HCT116 (cell line): ENCODE results near the gene IFRD1. TPM values are rescaled to one million over a fixed set of nuclear protein-coding genes. Genes with fewer than 3 reads are reported as not detected.

Experiments
- ATAC-seq: fragments of 200-7000 bp; cut with Tn5 transposase; 2 replicates; pipeline ENCODE4 v1.9.1; 2020; ENCODE audit warnings: mild to moderate bottlenecking, moderate library complexity
- BruUV-seq: library from RNA; stranded (reverse); fragments of 400-500 nt; replicated peaks from 2 replicates; lab custom pipeline; 2021; lab: Mats Ljungman, UMichigan
- CTCF ChIA-PET: fragments of 300-600 bp; sonication (Branson Sonifier 250); formaldehyde crosslinking; loops from one replicate; lab custom pipeline; 2021; ENCODE audit warnings: antibody characterized with exemption; lab: Charles Lee
- POLR2A ChIA-PET: fragments of 300-600, 350-600 bp; sonication (Branson Sonifier 250); formaldehyde crosslinking; loops from one replicate; lab custom pipeline; 2021; ENCODE audit warnings: antibody characterized with exemption; lab: Charles Lee
- RAD21 ChIA-PET, 2 experiments: fragments of 300-600 bp; sonication (Branson Sonifier 250); formaldehyde crosslinking; loops; one replicate each; lab custom pipeline; 2023; ENCODE audit warnings: low total read pairs in 2 of 2; ENCODE audit not compliant: uncharacterized antibody in 2 of 2, unreplicated experiment in 2 of 2, low non-redundant PET in 1 of 2; lab: Charles Lee
- DNase-seq: peaks from one replicate; pipeline ENCODE4 v3.0.0-alpha.2; 2010; ENCODE audit warnings: low read depth, low spot score
- H2AFZ ChIP-seq: fragments of 200-600 bp; shearing (Covaris generic), sonication (generic); 2 replicates; pipeline ENCODE4 v1.6.1; 2017; ENCODE audit warnings: low read depth, mixed run types, mixed read lengths, antibody characterized with exemption, low read length; ENCODE audit not compliant: poor library complexity, severe bottlenecking
- H3K27ac ChIP-seq: 2 replicates; pipeline ENCODE4 v1.5.1; 2012; ENCODE audit warnings: low read depth, low read length
- H3K27me3 ChIP-seq: fragments of 200-600 bp; sonication (generic); 2 replicates; pipeline ENCODE4 v1.6.1; 2016; ENCODE audit warnings: mixed run types, low read length, mixed read lengths; ENCODE audit not compliant: insufficient read depth
- H3K36me3 ChIP-seq, 2 experiments: fragments of 200-500 bp in 1 of 2; fragments of 200-600 bp in 1 of 2; sonication (Bioruptor generic) in 1 of 2; sonication (generic) in 1 of 2; 2 replicates each; pipeline versions ENCODE4 v1.5.1 to v1.6.1; 2014 to 2016; ENCODE audit warnings: low read length in 2 of 2, inconsistent platforms in 1 of 2, mixed read lengths in 1 of 2, mixed run types in 1 of 2; ENCODE audit not compliant: insufficient read depth in 2 of 2, control insufficient read depth in 1 of 2
- H3K4me1 ChIP-seq, 2 experiments: fragments of 200-600 bp in 1 of 2; sonication (generic) in 1 of 2; 2 replicates each; pipeline versions ENCODE4 v1.5.1 to v1.6.1; 2012 to 2017; ENCODE audit warnings: low read length in 2 of 2, inconsistent platforms in 1 of 2, mild to moderate bottlenecking in 1 of 2, mixed read lengths in 1 of 2, mixed run types in 1 of 2, moderate library complexity in 1 of 2; ENCODE audit not compliant: insufficient read depth in 2 of 2, control insufficient read depth in 1 of 2
- H3K4me2 ChIP-seq: fragments of 200-600 bp; sonication (generic); 2 replicates; pipeline ENCODE4 v1.6.1; 2017; ENCODE audit warnings: mixed run types, low read length, mixed read lengths
- H3K4me3 ChIP-seq, 2 experiments: fragments of 200-600 bp in 1 of 2; sonication (generic) in 1 of 2; replicated peaks in 1 of 2; 2 replicates each; pipeline ENCODE4 v1.5.1; 2011 to 2016; ENCODE audit warnings: low read length in 2 of 2, control low read depth in 1 of 2, low read depth in 1 of 2, mild to moderate bottlenecking in 1 of 2, mixed read lengths in 1 of 2, mixed run types in 1 of 2
- H3K79me2 ChIP-seq: fragments of 200-600 bp; sonication (generic); 2 replicates; pipeline ENCODE4 v1.6.1; 2017; ENCODE audit warnings: mild to moderate bottlenecking, mixed run types, low read length, moderate library complexity, mixed read lengths; ENCODE audit not compliant: insufficient read depth
- H3K9ac ChIP-seq: fragments of 200-600 bp; sonication (generic); 2 replicates; pipeline ENCODE4 v1.6.1; 2016; ENCODE audit warnings: low read length, mixed read lengths
- H3K9me2 ChIP-seq: fragments of 200-600 bp; sonication (generic), shearing (Covaris generic); 2 replicates; pipeline ENCODE4 v1.6.1; 2017; ENCODE audit warnings: mixed run types, mild to moderate bottlenecking, moderate library complexity; ENCODE audit not compliant: insufficient read depth
- H3K9me3 ChIP-seq, 2 experiments: fragments of 200-500 bp in 1 of 2; fragments of 200-600 bp in 1 of 2; sonication (Bioruptor generic) in 1 of 2; sonication (generic) in 1 of 2; 2 replicates each; pipeline ENCODE4 v1.6.1; 2014 to 2017; ENCODE audit warnings: low read length in 2 of 2, mixed read lengths in 2 of 2, inconsistent platforms in 1 of 2, low read depth in 1 of 2, mild to moderate bottlenecking in 1 of 2, mixed run types in 1 of 2, moderate library complexity in 1 of 2; ENCODE audit not compliant: control insufficient read depth in 1 of 2, insufficient read depth in 1 of 2
- H4K20me1 ChIP-seq: fragments of 200-600 bp; sonication (generic), shearing (Covaris generic); 2 replicates; pipeline ENCODE4 v1.6.1; 2017; ENCODE audit warnings: mixed run types, mild to moderate bottlenecking, moderate library complexity; ENCODE audit not compliant: insufficient read depth
- CBX3 ChIP-seq: IDR thresholded peaks from 2 replicates; pipeline ENCODE4 v1.6.1; 2012; ENCODE audit warnings: low read depth
- CEBPB ChIP-seq: IDR thresholded peaks from 2 replicates; pipeline ENCODE4 v1.6.1; 2012; ENCODE audit warnings: low read depth
- EGR1 ChIP-seq: IDR thresholded peaks from 2 replicates; pipeline ENCODE4 v1.6.1; 2012; ENCODE audit warnings: low read depth
- ELF1 ChIP-seq: IDR thresholded peaks from 2 replicates; pipeline ENCODE4 v1.6.1; 2012; ENCODE audit warnings: low read depth, borderline replicate concordance
- EZH2phosphoT487 ChIP-seq: fragments of 200-600 bp; IDR thresholded peaks from 2 replicates; pipeline ENCODE4 v1.6.1; 2018; ENCODE audit warnings: antibody characterized with exemption, borderline replicate concordance
- FOSL1 ChIP-seq: IDR thresholded peaks from 2 replicates; pipeline ENCODE4 v1.6.1; 2012; ENCODE audit warnings: low read depth
- JUND ChIP-seq: IDR thresholded peaks from 2 replicates; pipeline ENCODE4 v1.6.1; 2012
- POLR2A ChIP-seq: IDR thresholded peaks from 2 replicates; pipeline ENCODE4 v1.7.0; 2011; ENCODE audit warnings: borderline replicate concordance; ENCODE audit not compliant: insufficient read depth, insufficient read length; ENCODE audit errors: extremely low read depth
- RAD21 ChIP-seq: IDR thresholded peaks from 2 replicates; pipeline ENCODE4 v1.6.1; 2012; ENCODE audit warnings: low read depth, mild to moderate bottlenecking
- SP1 ChIP-seq: IDR thresholded peaks from 2 replicates; pipeline ENCODE4 v1.6.1; 2012; ENCODE audit warnings: low read depth
- SRF ChIP-seq: IDR thresholded peaks from 2 replicates; pipeline ENCODE4 v1.6.1; 2012; ENCODE audit warnings: low read depth
- TCF7L2 ChIP-seq: IDR thresholded peaks from 2 replicates; pipeline ENCODE4 v1.7.0; 2011; ENCODE audit warnings: borderline replicate concordance, inconsistent platforms; ENCODE audit not compliant: insufficient read depth, insufficient read length; ENCODE audit errors: extremely low read depth
- YY1 ChIP-seq: IDR thresholded peaks from 2 replicates; pipeline ENCODE4 v1.6.1; 2011; ENCODE audit warnings: low read length, low read depth, moderate library complexity, mild to moderate bottlenecking; ENCODE audit not compliant: insufficient replicate concordance; ENCODE audit errors: extremely low read depth
- ZFX ChIP-seq: fragments of 450-650 bp; IDR thresholded peaks from 2 replicates; pipeline ENCODE4 v1.6.1; 2017
- intact Hi-C: fragments of 100-400 bp; cut with micrococcal nuclease; formaldehyde crosslinking; loops from 2 replicates; pipeline ENCODE4 v1.10.0; 2022
- total RNA-seq: library from RNA; stranded (reverse); gene quantifications from one replicate; pipeline ENCODE4 v1.2.1, GENCODE V29; 2021; ENCODE audit not compliant: unreplicated experiment
- TF ChIP-seq, protein P1 (sequence below): IDR thresholded peaks from 2 replicates; pipeline ENCODE4 v1.6.1; 2012; ENCODE audit warnings: low read depth
- TF ChIP-seq, protein P2 (sequence below), 3 experiments: fragments of 200-600 bp in 1 of 3; sonication (generic) in 1 of 3; IDR thresholded peaks in 2 of 3; conservative IDR thresholded peaks in 1 of 3; 2 replicates each; pipeline ENCODE4 v1.5.1; 2012 to 2017; ENCODE audit warnings: low read depth in 2 of 3, low read length in 2 of 3, antibody characterized with exemption in 1 of 3, borderline replicate concordance in 1 of 3, control low read depth in 1 of 3, mild to moderate bottlenecking in 1 of 3, mixed read lengths in 1 of 3, mixed run types in 1 of 3, moderate library complexity in 1 of 3; ENCODE audit not compliant: insufficient read depth in 1 of 3
- TF ChIP-seq, protein P3 (sequence below): IDR thresholded peaks from 2 replicates; pipeline ENCODE4 v1.6.1; 2012

IFRD1 gene
- total RNA-seq, 1 experiment from 2014 or later = 43.6 TPM

DNA sequence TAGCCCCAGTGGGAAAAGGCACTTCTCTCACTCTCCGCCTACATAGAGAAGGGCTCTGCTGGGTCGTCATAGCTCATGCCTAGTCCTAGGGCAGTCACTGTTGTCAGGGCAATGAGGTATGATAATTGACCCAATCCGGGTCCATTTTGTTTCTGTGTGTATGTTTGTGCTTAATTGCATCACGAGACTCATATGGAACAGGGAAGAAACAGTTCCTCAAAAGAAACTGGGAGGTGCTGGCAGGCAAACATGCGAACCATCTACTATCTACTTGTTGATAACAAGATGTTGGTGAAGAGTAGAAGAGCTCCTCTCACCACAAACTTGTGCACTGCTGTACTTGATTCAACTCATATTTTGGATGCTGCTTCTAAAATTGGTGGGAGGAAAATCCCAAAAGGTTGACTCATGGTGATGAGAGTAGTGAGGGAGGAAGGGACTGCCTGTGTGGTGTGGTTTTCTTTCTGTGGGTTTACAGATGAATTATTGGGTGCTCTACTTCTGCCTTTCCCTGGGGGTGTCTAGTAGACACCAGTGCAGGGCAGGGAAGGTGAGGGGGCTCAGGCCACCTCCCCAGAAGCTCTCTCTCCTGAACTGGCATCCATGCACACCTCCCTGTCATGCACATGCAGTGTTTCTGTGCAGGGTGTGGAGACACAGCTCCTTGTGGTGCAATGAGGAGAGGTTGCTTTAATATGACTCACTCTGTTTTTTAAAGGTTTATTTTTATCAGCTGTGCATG lies 59.9 kb downstream of the IFRD1 start:
- DNase-seq = no peak
- no TSS peak for BruUV-seq
- POLR2A ChIA-PET = no interaction called here

More for the DNA sequence above, 59.9 kb downstream of the IFRD1 start:
- Histone ChIP-seq H3K9me3 (no peaks in the 10 kb centered on the region), H2AFZ (no peak overlapping the region), H3K9ac (no peak overlapping the region), H3K4me2 (no peak overlapping the region), H4K20me1 (no peaks in the 10 kb centered on the region), H3K36me3 (no peaks in the 10 kb centered on the region), H3K79me2 (no peaks in the 10 kb centered on the region), H3K4me1 (no peaks in the 10 kb centered on the region), H3K9me2 (no peaks in the 10 kb centered on the region; the same call in 1 of the 2 replicates), H3K27ac (no peak overlapping the region), H3K27me3 (no peaks in the 10 kb centered on the region), H3K4me3 (no peak overlapping the region)
- RAD21 ChIA-PET = no interaction called here
- no peak for ATAC-seq
- CTCF ChIA-PET = no interaction called here
- TF ChIP-seq YY1 = no peak
- no peak for TF ChIP-seq SP1
- TF ChIP-seq EGR1 = no peak
- TF ChIP-seq ZFX = no peak
- TF ChIP-seq SRF = no peak
- TF ChIP-seq JUND = no peak
- no peak for TF ChIP-seq ELF1
- TF ChIP-seq TCF7L2 = no peak
- no peak for TF ChIP-seq CBX3
- TF ChIP-seq FOSL1 = no peak
- TF ChIP-seq, protein P1, sequence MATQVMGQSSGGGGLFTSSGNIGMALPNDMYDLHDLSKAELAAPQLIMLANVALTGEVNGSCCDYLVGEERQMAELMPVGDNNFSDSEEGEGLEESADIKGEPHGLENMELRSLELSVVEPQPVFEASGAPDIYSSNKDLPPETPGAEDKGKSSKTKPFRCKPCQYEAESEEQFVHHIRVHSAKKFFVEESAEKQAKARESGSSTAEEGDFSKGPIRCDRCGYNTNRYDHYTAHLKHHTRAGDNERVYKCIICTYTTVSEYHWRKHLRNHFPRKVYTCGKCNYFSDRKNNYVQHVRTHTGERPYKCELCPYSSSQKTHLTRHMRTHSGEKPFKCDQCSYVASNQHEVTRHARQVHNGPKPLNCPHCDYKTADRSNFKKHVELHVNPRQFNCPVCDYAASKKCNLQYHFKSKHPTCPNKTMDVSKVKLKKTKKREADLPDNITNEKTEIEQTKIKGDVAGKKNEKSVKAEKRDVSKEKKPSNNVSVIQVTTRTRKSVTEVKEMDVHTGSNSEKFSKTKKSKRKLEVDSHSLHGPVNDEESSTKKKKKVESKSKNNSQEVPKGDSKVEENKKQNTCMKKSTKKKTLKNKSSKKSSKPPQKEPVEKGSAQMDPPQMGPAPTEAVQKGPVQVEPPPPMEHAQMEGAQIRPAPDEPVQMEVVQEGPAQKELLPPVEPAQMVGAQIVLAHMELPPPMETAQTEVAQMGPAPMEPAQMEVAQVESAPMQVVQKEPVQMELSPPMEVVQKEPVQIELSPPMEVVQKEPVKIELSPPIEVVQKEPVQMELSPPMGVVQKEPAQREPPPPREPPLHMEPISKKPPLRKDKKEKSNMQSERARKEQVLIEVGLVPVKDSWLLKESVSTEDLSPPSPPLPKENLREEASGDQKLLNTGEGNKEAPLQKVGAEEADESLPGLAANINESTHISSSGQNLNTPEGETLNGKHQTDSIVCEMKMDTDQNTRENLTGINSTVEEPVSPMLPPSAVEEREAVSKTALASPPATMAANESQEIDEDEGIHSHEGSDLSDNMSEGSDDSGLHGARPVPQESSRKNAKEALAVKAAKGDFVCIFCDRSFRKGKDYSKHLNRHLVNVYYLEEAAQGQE = no peak
- no peak for TF ChIP-seq EZH2phosphoT487
- TF ChIP-seq, protein P2, sequence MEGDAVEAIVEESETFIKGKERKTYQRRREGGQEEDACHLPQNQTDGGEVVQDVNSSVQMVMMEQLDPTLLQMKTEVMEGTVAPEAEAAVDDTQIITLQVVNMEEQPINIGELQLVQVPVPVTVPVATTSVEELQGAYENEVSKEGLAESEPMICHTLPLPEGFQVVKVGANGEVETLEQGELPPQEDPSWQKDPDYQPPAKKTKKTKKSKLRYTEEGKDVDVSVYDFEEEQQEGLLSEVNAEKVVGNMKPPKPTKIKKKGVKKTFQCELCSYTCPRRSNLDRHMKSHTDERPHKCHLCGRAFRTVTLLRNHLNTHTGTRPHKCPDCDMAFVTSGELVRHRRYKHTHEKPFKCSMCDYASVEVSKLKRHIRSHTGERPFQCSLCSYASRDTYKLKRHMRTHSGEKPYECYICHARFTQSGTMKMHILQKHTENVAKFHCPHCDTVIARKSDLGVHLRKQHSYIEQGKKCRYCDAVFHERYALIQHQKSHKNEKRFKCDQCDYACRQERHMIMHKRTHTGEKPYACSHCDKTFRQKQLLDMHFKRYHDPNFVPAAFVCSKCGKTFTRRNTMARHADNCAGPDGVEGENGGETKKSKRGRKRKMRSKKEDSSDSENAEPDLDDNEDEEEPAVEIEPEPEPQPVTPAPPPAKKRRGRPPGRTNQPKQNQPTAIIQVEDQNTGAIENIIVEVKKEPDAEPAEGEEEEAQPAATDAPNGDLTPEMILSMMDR (IDR thresholded peaks at IDR 0.05 in 2 of 3, conservative IDR thresholded peaks at IDR 0.05 in 1 of 3; ENCODE audit: borderline replicate concordance in 1 of 3, insufficient read depth in 1 of 3, low read depth in 2 of 3, low read length in 2 of 3) = no peak
- TF ChIP-seq CEBPB = no peak
- no peak for TF ChIP-seq POLR2A
- TF ChIP-seq RAD21 = no peak
- TF ChIP-seq, protein P3, sequence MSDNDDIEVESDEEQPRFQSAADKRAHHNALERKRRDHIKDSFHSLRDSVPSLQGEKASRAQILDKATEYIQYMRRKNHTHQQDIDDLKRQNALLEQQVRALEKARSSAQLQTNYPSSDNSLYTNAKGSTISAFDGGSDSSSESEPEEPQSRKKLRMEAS = no peak
- intact Hi-C loops = no loop called here
